ENCODE results near the gene JAZF1.

The JAZF1 gene

DNA sequence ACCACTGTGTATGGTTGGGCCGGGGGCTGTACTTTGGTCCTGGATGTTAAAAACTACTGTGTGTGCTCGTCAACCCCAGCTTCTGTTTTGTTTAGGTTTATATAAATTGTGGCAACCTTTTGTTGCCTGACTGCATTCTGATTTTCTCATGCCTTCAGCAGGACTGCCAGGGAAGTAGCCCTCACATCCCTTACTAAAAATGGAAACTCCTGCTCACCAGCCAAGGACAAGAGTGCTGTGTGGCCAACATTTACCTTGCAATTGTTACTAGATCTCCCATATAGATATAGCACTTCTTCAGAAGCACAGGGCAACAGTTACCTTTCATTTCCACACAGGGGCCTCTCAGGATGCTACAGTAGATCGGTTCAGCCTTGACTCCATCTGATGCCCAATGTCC is 266.2 kb downstream of the JAZF1 start:
- no peak for DNase-seq
- Histone ChIP-seq H3K9me3 (no peaks in the 10 kb centered on the region), H3K4me3 (no peak overlapping the region), H3K4me1 (no peaks in the 10 kb centered on the region), H3K36me3 (no peaks in the 10 kb centered on the region), H3K27ac (no peak overlapping the region), H3K27me3 (no peaks in the 10 kb centered on the region)
- TF ChIP-seq, protein P1, sequence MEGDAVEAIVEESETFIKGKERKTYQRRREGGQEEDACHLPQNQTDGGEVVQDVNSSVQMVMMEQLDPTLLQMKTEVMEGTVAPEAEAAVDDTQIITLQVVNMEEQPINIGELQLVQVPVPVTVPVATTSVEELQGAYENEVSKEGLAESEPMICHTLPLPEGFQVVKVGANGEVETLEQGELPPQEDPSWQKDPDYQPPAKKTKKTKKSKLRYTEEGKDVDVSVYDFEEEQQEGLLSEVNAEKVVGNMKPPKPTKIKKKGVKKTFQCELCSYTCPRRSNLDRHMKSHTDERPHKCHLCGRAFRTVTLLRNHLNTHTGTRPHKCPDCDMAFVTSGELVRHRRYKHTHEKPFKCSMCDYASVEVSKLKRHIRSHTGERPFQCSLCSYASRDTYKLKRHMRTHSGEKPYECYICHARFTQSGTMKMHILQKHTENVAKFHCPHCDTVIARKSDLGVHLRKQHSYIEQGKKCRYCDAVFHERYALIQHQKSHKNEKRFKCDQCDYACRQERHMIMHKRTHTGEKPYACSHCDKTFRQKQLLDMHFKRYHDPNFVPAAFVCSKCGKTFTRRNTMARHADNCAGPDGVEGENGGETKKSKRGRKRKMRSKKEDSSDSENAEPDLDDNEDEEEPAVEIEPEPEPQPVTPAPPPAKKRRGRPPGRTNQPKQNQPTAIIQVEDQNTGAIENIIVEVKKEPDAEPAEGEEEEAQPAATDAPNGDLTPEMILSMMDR (IDR thresholded peaks at IDR 0.05), result no peak
- intact Hi-C loops (cut with DNase I; ENCODE audit: low total_unique reads), result no loop called here

GRCh38 chr7:27912751-27913150 is 267.8 kb downstream of the JAZF1 start:
- H3K27me3 ChIP-seq, result no peaks in the 10 kb centered on the region
- TF ChIP-seq, protein P1 (IDR thresholded peaks at IDR 0.05), result no peak
- intact Hi-C loops (cut with DNase I; ENCODE audit: low total_unique reads), result no loop called here
- H3K9me3 ChIP-seq, result no peaks in the 10 kb centered on the region
- H3K4me1 ChIP-seq, result no peaks in the 10 kb centered on the region
- DNase-seq, result no peak
- H3K36me3 ChIP-seq, result no peaks in the 10 kb centered on the region
- H3K27ac ChIP-seq, result no peak overlapping the region
- no peak overlapping the region for H3K4me3 ChIP-seq

- TF ChIP-seq, protein P1 (IDR thresholded peaks at IDR 0.05), result no peak
Observed at GRCh38 chr7:27911920-27912319, 268.7 kb downstream of the JAZF1 start.

GRCh38 chr7:27910326-27910725 is 270.3 kb downstream of the JAZF1 start:
- DNase-seq, result no peak
- Histone ChIP-seq H3K36me3 (no peaks in the 10 kb centered on the region), H3K27ac (no peak overlapping the region), H3K4me3 (no peak overlapping the region), H3K9me3 (no peaks in the 10 kb centered on the region), H3K4me1 (no peaks in the 10 kb centered on the region), H3K27me3 (no peaks in the 10 kb centered on the region)
- TF ChIP-seq, protein P1 (IDR thresholded peaks at IDR 0.05), result no peak
- intact Hi-C loops (cut with DNase I; ENCODE audit: low total_unique reads), result no loop called here

More at GRCh38 chr7:27911920-27912319, 268.7 kb downstream of the JAZF1 start:
- Histone ChIP-seq H3K4me3 (no peak overlapping the region), H3K36me3 (no peaks in the 10 kb centered on the region), H3K9me3 (no peaks in the 10 kb centered on the region), H3K27ac (no peak overlapping the region), H3K27me3 (no peaks in the 10 kb centered on the region), H3K4me1 (no peaks in the 10 kb centered on the region)
- no peak for DNase-seq
- intact Hi-C loops (cut with DNase I; ENCODE audit: low total_unique reads), result no loop called here

GRCh38 chr7:27908534-27909165 is 271.9 kb downstream of the JAZF1 start:
- TF ChIP-seq, protein P1 (IDR thresholded peaks at IDR 0.05), result no peak
- H3K9me3 ChIP-seq, result no peaks in the 10 kb centered on the region
- H3K4me1 ChIP-seq, result no peaks in the 10 kb centered on the region
- DNase-seq, result no peak
- H3K4me3 ChIP-seq, result no peak overlapping the region
- H3K27ac ChIP-seq, result no peak overlapping the region
- intact Hi-C loops (cut with DNase I; ENCODE audit: low total_unique reads), result no loop called here
- H3K27me3 ChIP-seq, result no peaks in the 10 kb centered on the region
- H3K36me3 ChIP-seq, result no peaks in the 10 kb centered on the region

All from tibial artery (tissue), 4 donors.